ENCODE measurements around the gene ABCA4.
"Not testable (repeated sequence)": the region's sequence is repeated elsewhere in the genome, so short reads cannot be mapped to it uniquely, and the experiment has no call there.

The ABCA4 gene

DNA sequence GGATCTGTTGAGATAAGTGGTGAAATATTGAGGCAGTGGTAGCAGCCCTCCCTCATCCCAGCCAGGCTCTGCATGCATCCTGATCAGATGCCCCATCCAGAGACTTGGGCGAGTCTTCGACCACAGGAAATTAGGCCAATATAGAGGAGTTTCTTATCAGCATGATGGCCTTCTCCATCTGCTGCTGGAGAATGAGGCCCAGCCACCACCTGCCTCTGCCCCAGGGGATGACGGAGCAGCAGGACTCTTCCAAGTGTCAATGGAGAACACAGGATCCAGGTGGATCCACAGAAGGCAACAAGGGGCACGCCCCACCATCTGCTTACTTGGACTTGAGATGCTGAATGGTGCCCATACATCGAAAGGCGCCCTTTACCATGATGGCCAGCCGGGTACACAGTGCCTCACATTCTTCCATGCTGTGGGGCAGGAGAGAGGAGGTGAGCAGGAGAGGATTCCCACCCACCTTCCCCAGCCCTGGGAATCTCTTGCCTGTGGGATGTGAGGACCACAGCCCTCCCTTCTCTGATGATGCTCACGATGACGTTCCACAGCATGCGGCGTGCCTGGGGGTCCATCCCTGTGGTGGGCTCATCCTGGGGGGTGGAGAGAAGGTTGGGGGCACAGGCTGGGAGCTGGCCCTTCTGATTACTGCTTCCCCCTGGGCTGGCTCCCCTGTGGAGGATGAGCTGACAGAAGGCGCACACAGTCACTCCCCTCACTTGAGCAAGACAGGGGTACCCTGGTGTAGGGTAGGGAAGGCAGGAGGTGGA lies 120.3 kb downstream of the ABCA4 start:
- no peak for DNase-seq

- no peak for DNase-seq
These were observed 121.0 kb downstream of the ABCA4 start for GRCh38 chr1:93999840-94000415.

DNA sequence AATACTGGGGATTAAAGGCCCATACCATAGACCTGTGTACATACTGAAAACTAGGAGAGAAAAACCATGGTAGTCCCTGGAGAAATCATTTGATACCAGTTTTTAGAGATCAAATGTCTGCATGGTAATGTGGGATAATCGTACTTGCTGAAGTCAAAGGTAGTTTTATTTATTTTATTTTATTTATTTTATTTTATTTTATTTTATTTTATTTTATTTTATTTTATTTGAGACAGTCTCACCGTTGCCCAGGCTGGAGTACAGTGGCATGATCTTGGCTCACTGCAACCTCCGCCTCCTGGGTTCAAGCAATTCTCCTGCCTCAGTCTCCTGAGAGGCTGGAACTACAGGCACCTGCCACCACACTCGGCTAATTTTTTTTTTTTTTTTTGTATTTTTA lies 122.4 kb downstream of the ABCA4 start:
- not testable (repeated sequence) for DNase-seq

- DNase-seq = no peak
These were observed 123.2 kb downstream of the ABCA4 start for GRCh38 chr1:93997756-93998155.

- no peak for DNase-seq
These were observed 125.0 kb downstream of the ABCA4 start for GRCh38 chr1:93995837-93996536.

DNA sequence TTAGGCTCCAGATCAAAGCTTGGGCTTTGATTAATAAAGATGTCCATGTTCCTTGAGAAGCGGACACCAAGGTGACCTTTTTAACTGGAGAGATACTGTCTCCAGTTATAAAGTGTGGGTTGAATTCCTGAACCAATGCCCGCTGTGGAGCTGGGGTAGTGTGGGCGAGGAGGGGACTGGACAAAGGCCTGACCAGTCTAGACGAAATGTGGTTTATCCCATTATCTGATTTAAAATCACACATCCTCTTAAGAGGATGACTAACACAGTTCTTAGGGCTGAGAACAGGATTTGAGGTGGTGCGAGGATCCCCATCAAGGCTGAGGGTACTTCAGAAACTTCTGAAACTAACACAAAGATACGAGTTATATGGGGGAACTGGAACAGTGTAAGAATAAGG lies 127.2 kb downstream of the ABCA4 start:
- DNase-seq = no peak

- no peak for DNase-seq
These were observed 128.0 kb downstream of the ABCA4 start for GRCh38 chr1:93992954-93993353.

DNA sequence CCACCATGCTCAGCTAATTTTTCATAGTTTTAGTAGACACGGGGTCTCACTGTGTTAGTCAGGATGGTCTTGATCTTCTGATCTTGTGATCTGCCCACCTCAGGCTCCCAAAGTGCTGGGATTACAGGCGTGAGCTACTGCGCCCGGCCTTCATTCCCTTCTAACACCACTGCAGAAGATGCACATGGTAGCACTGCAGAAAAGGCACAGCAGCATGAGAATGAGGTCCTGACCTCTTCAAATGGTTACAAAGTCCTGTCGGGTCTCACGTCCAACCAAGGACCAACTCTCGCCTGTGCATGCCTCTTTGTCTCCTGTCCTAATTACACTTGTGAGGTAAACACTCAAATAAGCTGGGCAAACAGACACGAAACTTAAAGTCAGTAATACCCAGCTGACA lies 128.8 kb downstream of the ABCA4 start:
- DNase-seq = no peak

GRCh38 chr1:93991271-93991670 lies 129.7 kb downstream of the ABCA4 start:
- DNase-seq = no peak

DNA sequence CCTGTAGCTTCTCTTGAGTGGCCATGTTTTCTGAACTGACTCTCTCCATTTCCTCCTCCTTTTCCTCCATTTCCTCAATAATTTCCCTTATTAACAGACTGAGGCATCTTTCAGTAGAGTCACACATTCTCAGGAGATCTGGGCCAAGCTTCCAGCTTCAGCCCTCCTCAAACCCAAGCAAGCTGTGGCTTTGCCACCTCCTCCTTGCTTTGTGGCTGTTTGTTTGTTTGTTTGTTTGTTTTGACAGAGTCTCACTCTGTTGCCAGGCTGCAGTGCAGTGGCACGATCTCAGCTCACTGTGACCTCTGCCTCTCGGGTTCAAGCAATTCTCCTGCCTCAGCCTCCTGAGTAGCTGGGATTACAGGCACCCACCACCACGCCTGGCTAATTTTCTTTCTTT lies 130.5 kb downstream of the ABCA4 start:
- DNase-seq = not testable (repeated sequence)

GRCh38 chr1:93990010-93990409 lies 130.9 kb downstream of the ABCA4 start:
- DNase-seq = no peak

GRCh38 chr1:93989601-93990000 lies 131.3 kb downstream of the ABCA4 start:
- DNase-seq = no peak

- DNase-seq = no peak
These were observed 132.2 kb downstream of the ABCA4 start for GRCh38 chr1:93988634-93989350.

- no peak for DNase-seq
These were observed 139.7 kb downstream of the ABCA4 start for GRCh38 chr1:93981274-93981667.

DNA sequence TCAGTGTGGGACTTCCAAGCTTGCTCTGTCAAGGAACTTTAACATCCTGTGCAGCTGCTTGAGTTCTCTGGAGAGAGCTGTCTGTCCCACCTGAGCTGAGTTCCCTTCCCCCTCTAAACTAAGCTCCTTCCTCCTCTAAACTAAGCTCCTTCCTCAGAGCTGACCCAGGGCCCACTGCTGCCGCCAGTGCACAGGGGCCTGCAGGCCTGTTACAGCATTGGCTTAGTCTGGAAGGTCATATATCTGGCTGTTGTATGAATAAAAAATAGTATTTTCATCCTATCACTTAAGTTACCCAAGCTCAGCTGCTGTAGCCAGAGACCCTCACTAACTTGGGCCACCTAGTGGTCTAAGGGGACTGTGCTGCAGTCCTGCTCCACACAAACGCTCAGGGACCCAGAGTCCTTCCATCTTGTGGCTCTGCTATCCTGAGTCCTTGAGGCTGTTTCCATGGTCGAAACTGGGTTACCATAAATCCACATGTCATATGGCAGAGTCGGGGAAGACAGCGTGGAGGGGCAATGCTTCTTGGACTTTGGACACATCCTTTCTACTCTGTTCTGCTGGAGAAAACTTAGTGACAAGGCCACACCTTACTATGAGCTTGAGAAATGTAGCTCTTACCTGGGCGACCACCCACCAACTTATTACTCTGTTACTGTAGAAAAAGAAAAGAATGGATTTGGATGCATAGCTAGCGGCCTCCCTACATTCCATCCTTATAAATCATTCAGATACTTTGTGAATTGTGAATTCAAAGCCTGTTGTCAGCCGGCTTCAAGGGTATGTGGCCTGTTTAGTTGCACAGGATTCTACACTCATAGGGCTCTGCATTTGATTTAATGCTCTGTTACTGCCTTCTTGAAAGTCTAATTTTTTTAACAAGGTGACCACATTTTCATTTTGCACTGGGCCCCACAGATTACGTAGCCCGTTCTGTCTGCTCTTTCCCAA lies 140.4 kb downstream of the ABCA4 start:
- DNase-seq = no peak

DNA sequence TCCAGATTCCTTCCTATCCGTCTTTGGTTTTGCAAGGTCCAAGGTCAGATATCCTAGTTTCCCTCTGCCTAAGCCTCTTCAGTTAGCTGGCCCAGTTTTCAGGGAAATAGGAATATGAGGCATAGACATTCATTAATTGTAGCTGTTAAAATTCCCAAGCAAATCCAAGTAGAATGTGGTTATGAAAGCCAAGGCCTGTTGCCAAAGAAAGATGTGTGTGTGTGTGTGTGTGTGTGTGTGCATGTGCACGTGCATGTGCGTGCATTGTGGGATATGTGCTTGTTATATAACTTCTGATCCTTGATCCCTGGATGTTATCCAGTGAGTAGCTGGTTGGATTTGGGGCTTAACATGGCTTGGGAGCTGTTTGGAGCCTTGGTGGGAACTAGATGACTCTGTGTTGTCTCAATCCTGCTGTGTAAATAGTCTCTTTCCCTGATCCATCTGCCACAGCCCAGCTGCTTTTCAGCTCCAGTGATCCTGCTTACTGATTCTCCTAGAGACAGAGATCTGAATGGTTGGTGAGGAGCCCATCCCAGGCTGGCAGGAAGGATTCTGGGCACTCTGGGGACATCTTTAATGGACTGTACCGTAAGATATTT lies 141.1 kb downstream of the ABCA4 start:
- no peak for DNase-seq

DNA sequence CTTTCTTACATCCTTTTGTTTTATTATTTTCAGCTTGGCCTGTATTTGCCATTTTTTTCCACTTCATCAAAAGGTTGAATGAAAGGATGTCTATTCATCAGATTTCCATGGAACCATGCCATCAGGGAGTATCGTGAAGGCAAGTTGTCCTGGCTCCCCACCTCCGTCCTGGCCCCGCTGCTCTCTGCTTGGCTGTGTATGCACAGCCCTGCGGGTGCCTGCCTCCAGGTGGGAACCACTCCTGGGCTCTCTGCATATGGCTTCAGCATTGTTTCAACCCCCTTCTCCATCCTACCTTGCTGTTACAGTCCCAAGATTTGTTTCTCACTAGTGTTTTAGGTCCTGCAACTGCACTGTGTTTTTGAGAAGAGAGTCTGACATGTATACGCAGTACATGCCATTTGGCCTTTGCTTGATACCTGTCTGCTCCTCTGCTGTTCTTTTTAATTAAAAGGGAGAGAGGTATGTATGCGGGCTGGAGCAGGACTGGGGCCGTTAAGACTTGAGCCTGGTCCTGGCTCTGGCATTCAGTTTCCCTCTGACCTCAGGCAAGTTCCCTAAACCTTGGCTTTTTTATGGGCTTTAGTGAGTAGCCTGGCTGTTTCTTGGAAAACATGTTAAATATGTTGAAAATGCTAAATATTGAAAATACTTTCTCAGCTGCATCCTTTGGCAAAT lies 141.8 kb downstream of the ABCA4 start:
- DNase-seq = no peak

- DNase-seq = no peak
These were observed 143.4 kb downstream of the ABCA4 start for GRCh38 chr1:93977598-93977945.

DNA sequence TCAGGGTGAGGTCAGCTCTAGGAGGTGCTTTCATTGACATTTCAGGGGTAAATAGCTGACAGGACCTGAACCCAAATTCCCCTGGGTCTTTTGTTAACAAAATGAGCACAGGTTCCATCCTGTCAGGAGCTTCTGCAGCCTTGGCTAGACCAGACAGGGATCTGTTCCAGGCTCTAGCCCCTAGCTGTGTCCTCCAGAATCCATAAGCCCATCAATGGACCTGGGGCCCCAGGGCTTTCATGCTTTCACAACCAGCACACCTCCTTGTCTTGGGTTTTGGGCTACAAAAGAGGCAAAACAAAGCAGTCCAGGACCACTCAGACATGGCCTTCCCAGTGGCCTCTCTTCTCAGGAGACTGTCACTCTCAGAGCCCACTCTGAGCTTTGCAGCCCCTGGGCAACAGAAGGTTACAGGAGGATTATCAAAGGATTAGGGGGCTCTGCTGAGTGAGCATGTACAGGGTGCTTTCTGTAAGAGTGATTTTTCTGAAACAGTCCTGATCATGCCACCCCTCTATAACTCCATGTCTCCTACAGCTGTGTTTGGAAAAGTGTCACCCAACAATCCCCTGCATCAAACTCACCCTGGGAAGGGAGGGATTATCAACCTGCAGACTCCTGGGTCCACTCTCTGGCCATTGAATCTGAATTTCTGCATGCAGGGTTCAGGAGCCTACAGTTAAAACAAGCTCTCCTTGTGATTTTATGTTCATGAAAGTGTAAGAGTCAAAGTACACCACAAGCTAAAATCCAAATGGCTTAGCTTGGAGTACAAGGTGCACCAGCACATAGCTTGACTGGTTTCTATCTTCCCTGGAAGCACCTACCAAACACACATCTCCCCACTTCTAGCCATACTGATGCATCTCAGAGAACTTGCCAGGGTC lies 144.0 kb downstream of the ABCA4 start:
- no peak for DNase-seq

- no peak for DNase-seq
These were observed 144.7 kb downstream of the ABCA4 start for GRCh38 chr1:93976291-93976690.
